Type B pancreatic cell (in vitro differentiated cells): ENCODE data around the gene TRIM9. TPM values are rescaled to one million over a fixed set of nuclear protein-coding genes. Genes with fewer than 3 reads are reported as not detected.
A peak's percentile ranks its signal among the peaks of the same experiment; 100 is the strongest.

ENCODE experiments used
- DNase-seq: peaks from one replicate; pipeline ENCODE4 v3.0.0; 2021; ENCODE audit warnings: mixed read lengths; ENCODE audit not compliant: unreplicated experiment; ENCODE audit errors: extremely low spot score
- H3K27ac Mint-ChIP-seq: 2 replicates; pipeline ENCODE4 v1.8.0; 2021; ENCODE audit warnings: mild to moderate bottlenecking, mixed read lengths
- H3K27me3 Mint-ChIP-seq: 2 replicates; pipeline ENCODE4 v1.8.0; 2021; ENCODE audit warnings: mixed read lengths
- H3K36me3 Mint-ChIP-seq: 2 replicates; pipeline ENCODE4 v1.8.0; 2021; ENCODE audit warnings: mixed read lengths
- H3K4me1 Mint-ChIP-seq: one replicate; pipeline ENCODE4 v1.8.0; 2021; ENCODE audit warnings: mixed read lengths; ENCODE audit not compliant: unreplicated experiment
- H3K4me3 Mint-ChIP-seq: 2 replicates; pipeline ENCODE4 v1.8.0; 2021; ENCODE audit warnings: mild to moderate bottlenecking, mixed read lengths
- H3K9me3 Mint-ChIP-seq: 2 replicates; pipeline ENCODE4 v1.8.0; 2021; ENCODE audit warnings: mixed read lengths
- total RNA-seq: library from RNA; stranded (reverse); gene quantifications from 2 replicates; pipeline ENCODE4 v1.2.1, GENCODE V29; 2021; ENCODE audit warnings: low replicate concordance
- TF ChIP-seq, protein P1 (sequence below): fragments of 200-600 bp; sonication (generic); conservative IDR thresholded peaks from 2 replicates; pipeline ENCODE4 v1.5.0; 2021; ENCODE audit warnings: antibody characterized with exemption, mild to moderate bottlenecking

TRIM9 gene
- total RNA-seq, 1 donor from 2014 or later: 3.7 TPM

GRCh38 chr14:50972734-50973133, 122.2 kb downstream of the TRIM9 start:
- Mint-ChIP-seq H3K27ac (no peak overlapping the region), H3K4me3 (no peak overlapping the region), H3K36me3 (no peaks in the 10 kb centered on the region), H3K4me1 (no peaks in the 10 kb centered on the region), H3K27me3 (peaks cover 4% of the 10 kb centered on the region), H3K9me3 (no peaks in the 10 kb centered on the region)
- TF ChIP-seq, protein P1, sequence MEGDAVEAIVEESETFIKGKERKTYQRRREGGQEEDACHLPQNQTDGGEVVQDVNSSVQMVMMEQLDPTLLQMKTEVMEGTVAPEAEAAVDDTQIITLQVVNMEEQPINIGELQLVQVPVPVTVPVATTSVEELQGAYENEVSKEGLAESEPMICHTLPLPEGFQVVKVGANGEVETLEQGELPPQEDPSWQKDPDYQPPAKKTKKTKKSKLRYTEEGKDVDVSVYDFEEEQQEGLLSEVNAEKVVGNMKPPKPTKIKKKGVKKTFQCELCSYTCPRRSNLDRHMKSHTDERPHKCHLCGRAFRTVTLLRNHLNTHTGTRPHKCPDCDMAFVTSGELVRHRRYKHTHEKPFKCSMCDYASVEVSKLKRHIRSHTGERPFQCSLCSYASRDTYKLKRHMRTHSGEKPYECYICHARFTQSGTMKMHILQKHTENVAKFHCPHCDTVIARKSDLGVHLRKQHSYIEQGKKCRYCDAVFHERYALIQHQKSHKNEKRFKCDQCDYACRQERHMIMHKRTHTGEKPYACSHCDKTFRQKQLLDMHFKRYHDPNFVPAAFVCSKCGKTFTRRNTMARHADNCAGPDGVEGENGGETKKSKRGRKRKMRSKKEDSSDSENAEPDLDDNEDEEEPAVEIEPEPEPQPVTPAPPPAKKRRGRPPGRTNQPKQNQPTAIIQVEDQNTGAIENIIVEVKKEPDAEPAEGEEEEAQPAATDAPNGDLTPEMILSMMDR: no peak
- DNase-seq: no peak

GRCh38 chr14:50970886-50971781, 123.8 kb downstream of the TRIM9 start:
- Mint-ChIP-seq H3K9me3 (no peaks in the 10 kb centered on the region), H3K4me1 (no peaks in the 10 kb centered on the region), H3K36me3 (no peaks in the 10 kb centered on the region), H3K4me3 (no peak overlapping the region), H3K27me3 (peaks cover 4% of the 10 kb centered on the region), H3K27ac (no peak overlapping the region)
- TF ChIP-seq, protein P1: no peak
- DNase-seq: no peak

GRCh38 chr14:50967790-50968189, 127.1 kb downstream of the TRIM9 start:
- TF ChIP-seq, protein P1: no peak
- Mint-ChIP-seq H3K36me3 (no peaks in the 10 kb centered on the region), H3K9me3 (no peaks in the 10 kb centered on the region), H3K27ac (no peak overlapping the region), H3K27me3 (peaks cover 4% of the 10 kb centered on the region), H3K4me3 (no peak overlapping the region), H3K4me1 (peaks cover 4% of the 10 kb centered on the region)
- DNase-seq: no peak

DNA sequence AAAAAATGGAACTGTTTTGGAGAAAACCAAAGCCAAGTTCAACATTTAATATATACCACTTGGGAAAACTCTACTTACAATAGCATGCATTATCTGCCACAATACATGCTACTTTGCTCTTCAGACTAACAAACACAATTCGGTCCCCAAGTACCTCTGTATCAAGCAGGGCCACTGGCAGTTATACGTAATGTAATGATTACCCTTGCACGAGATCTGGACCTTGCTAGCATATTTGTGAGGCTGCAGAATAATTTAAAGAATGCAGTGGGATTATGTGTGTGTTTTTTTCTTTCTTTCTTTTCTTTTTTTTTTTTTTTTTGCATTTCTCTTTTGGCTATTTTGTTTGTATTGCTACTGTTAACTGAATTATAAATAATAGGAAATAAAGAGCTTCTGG, 127.8 kb downstream of the TRIM9 start:
- Mint-ChIP-seq H3K4me1 (peaks cover 4% of the 10 kb centered on the region), H3K36me3 (no peaks in the 10 kb centered on the region), H3K27ac (no peak overlapping the region), H3K9me3 (no peaks in the 10 kb centered on the region), H3K4me3 (no peak overlapping the region), H3K27me3 (no peaks in the 10 kb centered on the region)
- DNase-seq: no peak
- TF ChIP-seq, protein P1: no peak

- peak overlapping the region; percentile 34 for H3K27ac Mint-ChIP-seq
- H3K9me3 Mint-ChIP-seq: no peaks in the 10 kb centered on the region
- H3K27me3 Mint-ChIP-seq: no peaks in the 10 kb centered on the region
- no peak for DNase-seq
- no peak overlapping the region for H3K4me3 Mint-ChIP-seq
- H3K36me3 Mint-ChIP-seq: no peaks in the 10 kb centered on the region
- TF ChIP-seq, protein P1: no peak
- peaks cover 14% of the 10 kb centered on the region for H3K4me1 Mint-ChIP-seq
Observed at GRCh38 chr14:50964683-50965390, 130.1 kb downstream of the TRIM9 start.
